ENCODE data around the gene PBX4. TPM values are rescaled to one million over a fixed set of nuclear protein-coding genes. Genes with fewer than 3 reads are reported as not detected.

Gene PBX4
- polyA plus RNA-seq = not detected in 2 replicates

GRCh38 chr19:19618219-19619051 lies at the start of gene PBX4:
Gene PBX4, minus strand, starts transcription at chr19:19618687. Its CDS starts 58 bp downstream, at chr19:19618629.

GRCh38 chr19:19663256-19664120 lies 45.0 kb upstream of the PBX4 start, which contains the start of gene ATP13A1:
Gene ATP13A1, minus strand, starts transcription at chr19:19663676. Its CDS starts 10 bp downstream, at chr19:19663666.

GRCh38 chr19:19643158-19644053 lies 24.9 kb upstream of the PBX4 start, which contains the start of gene GMIP:
Gene GMIP, minus strand, starts transcription at chr19:19643657. Its CDS starts 128 bp downstream, at chr19:19643529.

GRCh38 chr19:19627621-19628500 lies 9.4 kb upstream of the PBX4 start, which contains the start of gene LPAR2:
Gene LPAR2, minus strand, starts transcription at chr19:19628220. Its CDS starts 945 bp downstream, at chr19:19627275.

GRCh38 chr19:19538061-19538784 lies 80.3 kb downstream of the PBX4 start, which contains the start of gene CILP2:
Gene CILP2, plus strand, starts transcription at chr19:19538265. Its CDS starts 85 bp downstream, at chr19:19538350.

GRCh38 chr19:19528721-19529490 lies 89.6 kb downstream of the PBX4 start, which contains the start of gene YJEFN3:
Gene YJEFN3, plus strand, starts transcription at chr19:19528911. Its CDS starts 22 bp downstream, at chr19:19528933.

GRCh38 chr19:19515642-19516519 lies 102.6 kb downstream of the PBX4 start, which contains the start of gene NDUFA13:
Gene NDUFA13, plus strand, starts transcription at chr19:19516225. Its CDS starts 14 bp downstream, at chr19:19516239.

GRCh38 chr19:19514881-19515641 lies 103.4 kb downstream of the PBX4 start, which contains the start of gene TSSK6:
Gene TSSK6, minus strand, starts transcription at chr19:19515548. Its CDS starts 121 bp downstream, at chr19:19515427.

Other genes with a start within 250 kb of the PBX4 start
- gene GATAD2A, start 213.0 kb downstream of the PBX4 start, polyA plus RNA-seq = 2.0 and 2.3 TPM in 2 replicates
- not detected in 2 replicates for gene TSSK6, start 103.1 kb downstream of the PBX4 start, polyA plus RNA-seq
- 897 and 952 TPM in 2 replicates for gene NDUFA13, start 102.5 kb downstream of the PBX4 start, polyA plus RNA-seq
- gene YJEFN3, start 89.8 kb downstream of the PBX4 start, polyA plus RNA-seq = 5.5 and 14.2 TPM in 2 replicates
- gene CILP2, start 80.4 kb downstream of the PBX4 start, polyA plus RNA-seq = not detected in 2 replicates
- 0.40 TPM in 1 of 2 replicates, not detected in the other for gene LPAR2, start 9.5 kb upstream of the PBX4 start, polyA plus RNA-seq
- 0.09 and 0.11 TPM in 2 replicates for gene GMIP, start 25.0 kb upstream of the PBX4 start, polyA plus RNA-seq
- gene ATP13A1, start 45.0 kb upstream of the PBX4 start, polyA plus RNA-seq = 4.0 and 5.4 TPM in 2 replicates
- 3.6 and 9.1 TPM in 2 replicates for gene ZNF101, start 50.2 kb upstream of the PBX4 start, polyA plus RNA-seq
- gene ZNF14, start 114.4 kb upstream of the PBX4 start, polyA plus RNA-seq = 3.0 and 7.6 TPM in 2 replicates
- 28.5 and 42.8 TPM in 2 replicates for gene ZNF506, start 203.1 kb upstream of the PBX4 start, polyA plus RNA-seq
- gene ZNF253, start 247.2 kb upstream of the PBX4 start, polyA plus RNA-seq = 14.0 and 32.8 TPM in 2 replicates

Measured in Purkinje cell (primary cell).